HepG2 (cell line): ENCODE data around the gene PAMR1. TPM values are rescaled to one million over a fixed set of nuclear protein-coding genes. Genes with fewer than 3 reads are reported as not detected.

ENCODE experiments used
- ATAC-seq: fragments of 200-7000 bp; cut with Tn5 transposase; 3 replicates; pipeline ENCODE4 v1.9.1; 2020; ENCODE audit warnings: mild to moderate bottlenecking, moderate library complexity
- BruUV-seq: library from RNA; stranded (reverse); fragments of 400-500 nt; replicated peaks from 2 replicates; lab custom pipeline; 2021; lab: Mats Ljungman, UMichigan
- CTCF ChIA-PET: fragments of 300-600 bp; formaldehyde crosslinking; extraction: SDS; loops from one replicate; lab custom pipeline; 2021; ENCODE audit warnings: low total read pairs, inconsistent platforms, low intra/inter-chr PET ratio; lab: Yijun Ruan, JAX
- POLR2A ChIA-PET: fragments of 350-600 bp; sonication (Branson Sonifier 250); formaldehyde crosslinking; loops from one replicate; lab custom pipeline; 2020; ENCODE audit warnings: antibody characterized with exemption, inconsistent platforms; lab: Yijun Ruan, JAX
- DNase-seq: peaks from one replicate; pipeline ENCODE4 v3.0.0-alpha.2; 2015; ENCODE audit warnings: low spot score
- FAIRE-seq: peaks from 3 replicates; lab custom pipeline; 2011; peaks lifted over from hg19 to GRCh38; lab: Jason Lieb, UNC
- H2AFZ ChIP-seq: one replicate; pipeline ENCODE4 v1.6.1; 2011; ENCODE audit warnings: low read length, inconsistent platforms
- H3K27ac ChIP-seq: fragments of 300-600 bp; 3 replicates; pipeline ENCODE4 v1.8.0; 2011; ENCODE audit warnings: mixed run types, mild to moderate bottlenecking, mixed read lengths, low read length, inconsistent platforms; ENCODE audit not compliant: insufficient read depth; ENCODE audit errors: extremely low read length
- H3K27me3 ChIP-seq, 2 experiments: fragments of 200-600 bp in 1 of 2; 2 replicates in 1 of 2; 3 replicates in 1 of 2; pipeline versions ENCODE4 v1.6.0 to v1.8.0; 2011; ENCODE audit warnings: low read length in 2 of 2, mild to moderate bottlenecking in 2 of 2, moderate library complexity in 2 of 2, inconsistent platforms in 1 of 2; ENCODE audit not compliant: insufficient read depth in 2 of 2, control insufficient read depth in 1 of 2
- H3K36me3 ChIP-seq, 2 experiments: fragments of 200-600 bp in 1 of 2; replicated peaks in 1 of 2; 2 replicates in 1 of 2; 3 replicates in 1 of 2; pipeline versions ENCODE4 v1.5.1 to v1.8.0; 2011; ENCODE audit warnings: low read length in 2 of 2, inconsistent platforms in 1 of 2; ENCODE audit not compliant: insufficient read depth in 2 of 2, control insufficient read depth in 1 of 2
- H3K4me1 ChIP-seq: 2 replicates; pipeline ENCODE4 v1.5.1; 2012; ENCODE audit warnings: low read length, inconsistent platforms; ENCODE audit not compliant: insufficient read depth
- H3K4me2 ChIP-seq: 2 replicates; pipeline ENCODE4 v1.6.0; 2011; ENCODE audit warnings: low read depth, low read length, inconsistent platforms
- H3K4me3 ChIP-seq, 3 experiments: fragments of 200-600 bp in 1 of 3; sonication (generic), shearing (Covaris generic) in 1 of 3; replicated peaks in 1 of 3; 2 replicates each; pipeline ENCODE4 v1.5.1; 2011 to 2016; ENCODE audit warnings: low read length in 3 of 3, inconsistent platforms in 2 of 3, low read depth in 2 of 3, mild to moderate bottlenecking in 2 of 3, control low read depth in 1 of 3, mixed read lengths in 1 of 3; ENCODE audit not compliant: insufficient read depth in 1 of 3
- H3K79me2 ChIP-seq: one replicate; pipeline ENCODE4 v1.6.1; 2011; ENCODE audit warnings: low read length, inconsistent platforms; ENCODE audit not compliant: insufficient read depth
- H3K9ac ChIP-seq: 2 replicates; pipeline ENCODE4 v1.6.0; 2011; ENCODE audit warnings: mild to moderate bottlenecking, low read depth, low read length, inconsistent platforms; ENCODE audit not compliant: insufficient read depth
- H3K9me3 ChIP-seq: 2 replicates; pipeline ENCODE4 v1.5.1; 2012; ENCODE audit warnings: mild to moderate bottlenecking, low read length
- H4K20me1 ChIP-seq: 2 replicates; pipeline ENCODE4 v1.6.0; 2011; ENCODE audit warnings: inconsistent platforms, mild to moderate bottlenecking, low read length, moderate library complexity; ENCODE audit not compliant: insufficient read depth
- ATF4 ChIP-seq, 2 experiments: fragments of 450-650 bp in 1 of 2; sonication (generic) in 1 of 2; formaldehyde crosslinking; IDR thresholded peaks; 2 replicates each; pipeline versions ENCODE4 v1.5.0 to v1.8.0; 2020 to 2022; ENCODE audit warnings: mild to moderate bottlenecking in 1 of 2, missing genetic modification reagents in 1 of 2
- BATF2 ChIP-seq: sonication (generic); formaldehyde crosslinking; IDR thresholded peaks from 2 replicates; pipeline ENCODE4 v1.8.0; 2022; ENCODE audit warnings: mild to moderate bottlenecking, missing genetic modification reagents, moderate library complexity
- RFXANK ChIP-seq: IDR thresholded peaks from 2 replicates; pipeline ENCODE4 v1.6.1; 2016
- RNF219 ChIP-seq: sonication (generic); formaldehyde crosslinking; IDR thresholded peaks from 2 replicates; pipeline ENCODE4 v1.5.0; 2020; ENCODE audit warnings: mild to moderate bottlenecking, missing genetic modification reagents
- ZBTB14 ChIP-seq: sonication (generic); formaldehyde crosslinking; IDR thresholded peaks from 2 replicates; pipeline ENCODE4 v1.4.0; 2020; ENCODE audit warnings: missing genetic modification reagents
- ZNF407 ChIP-seq: sonication (generic); formaldehyde crosslinking; IDR thresholded peaks from one replicate; pipeline ENCODE4 v1.5.1; 2020; ENCODE audit warnings: mild to moderate bottlenecking, missing genetic modification reagents; ENCODE audit errors: not compliant biosample characterization
- ZNF709 ChIP-seq: sonication (generic); formaldehyde crosslinking; IDR thresholded peaks from 2 replicates; pipeline ENCODE4 v1.5.0; 2020; ENCODE audit warnings: mild to moderate bottlenecking, missing genetic modification reagents
- ZSCAN20 ChIP-seq: sonication (generic); formaldehyde crosslinking; IDR thresholded peaks from 2 replicates; pipeline ENCODE4 v1.4.0; 2020; ENCODE audit warnings: missing genetic modification reagents, mild to moderate bottlenecking, borderline replicate concordance
- WGBS: methylation state at CpG from one replicate; pipeline ENCODE4 v1.1.6; 2017; ENCODE audit warnings: low lambda C conversion rate; 5-methylcytosine and 5-hydroxymethylcytosine counted together
- in situ Hi-C: cut with HindIII; loops from 2 replicates; pipeline ENCODE4 v1.10.0; 2017; ENCODE audit warnings: low pct_unique_long_range_greater_than_20kb; ENCODE audit not compliant: extremely low pct_ligation_motif_present
- intact Hi-C: fragments of 100-400 bp; cut with micrococcal nuclease; formaldehyde crosslinking; loops from one replicate; pipeline ENCODE4 v1.10.0; 2022; ENCODE audit not compliant: unreplicated experiment
- polyA plus RNA-seq, 8 experiments: library from polyadenylated mRNA; depleted of rRNA in 3 of 8; stranded (reverse) in 7 of 8; unstranded in 1 of 8; fragments of >200 nt; fragmentation: Illumina TruSeq in 4 of 8; extraction: Trizol in 4 of 8; gene quantifications; 2 replicates each; pipeline versions ENCODE4 v1.2.1 to v1.2.3, GENCODE V29; 2011 to 2016; ENCODE audit warnings: low read depth in 4 of 8, missing spikeins in 1 of 8, mixed read lengths in 1 of 8; ENCODE audit not compliant: insufficient read depth in 1 of 8
- total RNA-seq, 5 experiments: library from RNA; depleted of rRNA; stranded (reverse); fragments of >200 nt; fragmentation: Illumina TruSeq; extraction: Trizol; gene quantifications; 2 replicates each; pipeline ENCODE4 v1.2.3, GENCODE V29; 2016; ENCODE audit warnings: low read depth in 1 of 5

The PAMR1 gene
- total and polyA plus RNA-seq, 2 of the 13 experiments (the other 11 are each of a cell fraction or from before 2014, with no cell fraction given) = not detected

- CTCF ChIA-PET = no interaction called here
- intact Hi-C loops = no loop called here
- peaks cover 0 to 4% of the 10 kb centered on the region in 2 experiments; a peak in 1 of 5 replicates for H3K27me3 ChIP-seq
- TF ChIP-seq ZBTB14 (no peak), RNF219 (CRISPR knock-in tag) (no peak), ATF4 (CRISPR knock-in tag; IDR thresholded peaks at IDR 0.05) (no peak), ZSCAN20 (CRISPR knock-in tag) (no peak), ZNF709 (no peak), ZNF407 (CRISPR knock-in tag) (no peak), RFXANK (CRISPR knock-in tag) (no peak), BATF2 (CRISPR knock-in tag) (no peak)
Observed at GRCh38 chr11:35517481-35517880, 7.9 kb downstream of the PAMR1 start.

More at GRCh38 chr11:35517481-35517880, 7.9 kb downstream of the PAMR1 start:
- ATAC-seq (no peak), DNase-seq (no peak), FAIRE-seq (no peak)
- POLR2A ChIA-PET = no interaction called here
- 0% methylated on average over 1 of the region's 1 CpG for WGBS
- Histone ChIP-seq H3K9ac (no peak overlapping the region), H3K4me3 (no peak overlapping the region), H3K27ac (no peak overlapping the region), H2AFZ (no peak overlapping the region), H3K36me3 (no peaks in the 10 kb centered on the region), H3K9me3 (no peaks in the 10 kb centered on the region), H3K4me1 (peaks cover 5% of the 10 kb centered on the region; the same call in 1 of the 2 replicates), H4K20me1 (no peaks in the 10 kb centered on the region), H3K4me2 (no peak overlapping the region), H3K79me2 (no peaks in the 10 kb centered on the region)
- BruUV-seq = no TSS peak
- in situ Hi-C loops = no loop called here
